HEK293 (cell line): ENCODE data around the gene PCCA.

ENCODE experiments used
- CTCF ChIP-seq: fragments of 450-650 bp; formaldehyde crosslinking; IDR thresholded peaks from 2 replicates; pipeline ENCODE4 v1.5.1; 2016; ENCODE audit warnings: missing biosample characterization, missing genetic modification characterization
- RBAK ChIP-seq: fragments of 450-650 bp; formaldehyde crosslinking; IDR thresholded peaks from 2 replicates; pipeline ENCODE4 v1.5.1; 2016; ENCODE audit warnings: missing biosample characterization, missing genetic modification characterization
- REST ChIP-seq: fragments of 450-650 bp; formaldehyde crosslinking; IDR thresholded peaks from 2 replicates; pipeline ENCODE4 v1.5.1; 2016; ENCODE audit warnings: missing biosample characterization, missing genetic modification characterization
- SP2 ChIP-seq: fragments of 450-650 bp; formaldehyde crosslinking; IDR thresholded peaks from 2 replicates; pipeline ENCODE4 v1.5.1; 2016; ENCODE audit warnings: missing biosample characterization, missing genetic modification characterization
- YY1 ChIP-seq: fragments of 450-650 bp; formaldehyde crosslinking; IDR thresholded peaks from 2 replicates; pipeline ENCODE4 v1.5.1; 2018; ENCODE audit warnings: missing biosample characterization, missing genetic modification characterization
- ZNF10 ChIP-seq: fragments of 450-650 bp; formaldehyde crosslinking; IDR thresholded peaks from 2 replicates; pipeline ENCODE4 v1.5.1; 2017; ENCODE audit warnings: missing biosample characterization, missing genetic modification characterization
- ZNF274 ChIP-seq, 2 experiments: fragments of 200-500 bp in 1 of 2; fragments of 450-650 bp in 1 of 2; sonication (Bioruptor generic) in 1 of 2; formaldehyde crosslinking in 1 of 2; IDR thresholded peaks; 2 replicates each; pipeline versions ENCODE4 v1.5.1 to v1.6.1; 2014 to 2016; ENCODE audit warnings: borderline replicate concordance in 1 of 2, inconsistent platforms in 1 of 2, low read length in 1 of 2, missing biosample characterization in 1 of 2, missing genetic modification characterization in 1 of 2
- ZNF280D ChIP-seq: fragments of 450-650 bp; formaldehyde crosslinking; IDR thresholded peaks from 2 replicates; pipeline ENCODE4 v1.5.1; 2016; ENCODE audit warnings: missing biosample characterization, missing genetic modification characterization
- ZNF449 ChIP-seq: fragments of 450-650 bp; formaldehyde crosslinking; IDR thresholded peaks from 2 replicates; pipeline ENCODE4 v1.5.1; 2017; ENCODE audit warnings: missing biosample characterization, mild to moderate bottlenecking, missing genetic modification characterization, moderate library complexity
- ZNF548 ChIP-seq: fragments of 450-650 bp; formaldehyde crosslinking; IDR thresholded peaks from 2 replicates; pipeline ENCODE4 v1.5.1; 2016; ENCODE audit warnings: missing biosample characterization, missing genetic modification characterization
- TF ChIP-seq, protein P1 (sequence below): fragments of 450-650 bp; formaldehyde crosslinking; IDR thresholded peaks from 2 replicates; pipeline ENCODE4 v1.5.1; 2016; ENCODE audit warnings: missing biosample characterization, missing genetic modification characterization, borderline replicate concordance
- TF ChIP-seq, protein P2 (sequence below): fragments of 450-650 bp; formaldehyde crosslinking; conservative IDR thresholded peaks from 2 replicates; pipeline ENCODE4 v1.5.1; 2016; ENCODE audit warnings: low read depth, missing biosample characterization, missing genetic modification characterization
- TF ChIP-seq, protein P3 (sequence below): fragments of 450-650 bp; formaldehyde crosslinking; IDR thresholded peaks from 2 replicates; pipeline ENCODE4 v1.5.1; 2016; ENCODE audit warnings: missing biosample characterization, missing genetic modification characterization, borderline replicate concordance

- TF ChIP-seq, protein P1, sequence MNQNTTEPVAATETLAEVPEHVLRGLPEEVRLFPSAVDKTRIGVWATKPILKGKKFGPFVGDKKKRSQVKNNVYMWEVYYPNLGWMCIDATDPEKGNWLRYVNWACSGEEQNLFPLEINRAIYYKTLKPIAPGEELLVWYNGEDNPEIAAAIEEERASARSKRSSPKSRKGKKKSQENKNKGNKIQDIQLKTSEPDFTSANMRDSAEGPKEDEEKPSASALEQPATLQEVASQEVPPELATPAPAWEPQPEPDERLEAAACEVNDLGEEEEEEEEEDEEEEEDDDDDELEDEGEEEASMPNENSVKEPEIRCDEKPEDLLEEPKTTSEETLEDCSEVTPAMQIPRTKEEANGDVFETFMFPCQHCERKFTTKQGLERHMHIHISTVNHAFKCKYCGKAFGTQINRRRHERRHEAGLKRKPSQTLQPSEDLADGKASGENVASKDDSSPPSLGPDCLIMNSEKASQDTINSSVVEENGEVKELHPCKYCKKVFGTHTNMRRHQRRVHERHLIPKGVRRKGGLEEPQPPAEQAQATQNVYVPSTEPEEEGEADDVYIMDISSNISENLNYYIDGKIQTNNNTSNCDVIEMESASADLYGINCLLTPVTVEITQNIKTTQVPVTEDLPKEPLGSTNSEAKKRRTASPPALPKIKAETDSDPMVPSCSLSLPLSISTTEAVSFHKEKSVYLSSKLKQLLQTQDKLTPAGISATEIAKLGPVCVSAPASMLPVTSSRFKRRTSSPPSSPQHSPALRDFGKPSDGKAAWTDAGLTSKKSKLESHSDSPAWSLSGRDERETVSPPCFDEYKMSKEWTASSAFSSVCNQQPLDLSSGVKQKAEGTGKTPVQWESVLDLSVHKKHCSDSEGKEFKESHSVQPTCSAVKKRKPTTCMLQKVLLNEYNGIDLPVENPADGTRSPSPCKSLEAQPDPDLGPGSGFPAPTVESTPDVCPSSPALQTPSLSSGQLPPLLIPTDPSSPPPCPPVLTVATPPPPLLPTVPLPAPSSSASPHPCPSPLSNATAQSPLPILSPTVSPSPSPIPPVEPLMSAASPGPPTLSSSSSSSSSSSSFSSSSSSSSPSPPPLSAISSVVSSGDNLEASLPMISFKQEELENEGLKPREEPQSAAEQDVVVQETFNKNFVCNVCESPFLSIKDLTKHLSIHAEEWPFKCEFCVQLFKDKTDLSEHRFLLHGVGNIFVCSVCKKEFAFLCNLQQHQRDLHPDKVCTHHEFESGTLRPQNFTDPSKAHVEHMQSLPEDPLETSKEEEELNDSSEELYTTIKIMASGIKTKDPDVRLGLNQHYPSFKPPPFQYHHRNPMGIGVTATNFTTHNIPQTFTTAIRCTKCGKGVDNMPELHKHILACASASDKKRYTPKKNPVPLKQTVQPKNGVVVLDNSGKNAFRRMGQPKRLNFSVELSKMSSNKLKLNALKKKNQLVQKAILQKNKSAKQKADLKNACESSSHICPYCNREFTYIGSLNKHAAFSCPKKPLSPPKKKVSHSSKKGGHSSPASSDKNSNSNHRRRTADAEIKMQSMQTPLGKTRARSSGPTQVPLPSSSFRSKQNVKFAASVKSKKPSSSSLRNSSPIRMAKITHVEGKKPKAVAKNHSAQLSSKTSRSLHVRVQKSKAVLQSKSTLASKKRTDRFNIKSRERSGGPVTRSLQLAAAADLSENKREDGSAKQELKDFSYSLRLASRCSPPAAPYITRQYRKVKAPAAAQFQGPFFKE = no peak
- TF ChIP-seq ZNF10 (no peak), CTCF (tag by site-specific recombination) (no peak), ZNF449 (tag by site-specific recombination) (no peak), ZNF548 (tag by site-specific recombination) (no peak), ZNF274 (IDR thresholded peaks at IDR 0.05; ENCODE audit: low read length) (no peak), ZNF274 (tag by site-specific recombination; IDR thresholded peaks at IDR 0.05; ENCODE audit: borderline replicate concordance) (no peak), RBAK (no peak), REST (no peak), YY1 (tag by site-specific recombination) (no peak), SP2 (tag by site-specific recombination) (no peak), ZNF280D (no peak)
- TF ChIP-seq, protein P2, sequence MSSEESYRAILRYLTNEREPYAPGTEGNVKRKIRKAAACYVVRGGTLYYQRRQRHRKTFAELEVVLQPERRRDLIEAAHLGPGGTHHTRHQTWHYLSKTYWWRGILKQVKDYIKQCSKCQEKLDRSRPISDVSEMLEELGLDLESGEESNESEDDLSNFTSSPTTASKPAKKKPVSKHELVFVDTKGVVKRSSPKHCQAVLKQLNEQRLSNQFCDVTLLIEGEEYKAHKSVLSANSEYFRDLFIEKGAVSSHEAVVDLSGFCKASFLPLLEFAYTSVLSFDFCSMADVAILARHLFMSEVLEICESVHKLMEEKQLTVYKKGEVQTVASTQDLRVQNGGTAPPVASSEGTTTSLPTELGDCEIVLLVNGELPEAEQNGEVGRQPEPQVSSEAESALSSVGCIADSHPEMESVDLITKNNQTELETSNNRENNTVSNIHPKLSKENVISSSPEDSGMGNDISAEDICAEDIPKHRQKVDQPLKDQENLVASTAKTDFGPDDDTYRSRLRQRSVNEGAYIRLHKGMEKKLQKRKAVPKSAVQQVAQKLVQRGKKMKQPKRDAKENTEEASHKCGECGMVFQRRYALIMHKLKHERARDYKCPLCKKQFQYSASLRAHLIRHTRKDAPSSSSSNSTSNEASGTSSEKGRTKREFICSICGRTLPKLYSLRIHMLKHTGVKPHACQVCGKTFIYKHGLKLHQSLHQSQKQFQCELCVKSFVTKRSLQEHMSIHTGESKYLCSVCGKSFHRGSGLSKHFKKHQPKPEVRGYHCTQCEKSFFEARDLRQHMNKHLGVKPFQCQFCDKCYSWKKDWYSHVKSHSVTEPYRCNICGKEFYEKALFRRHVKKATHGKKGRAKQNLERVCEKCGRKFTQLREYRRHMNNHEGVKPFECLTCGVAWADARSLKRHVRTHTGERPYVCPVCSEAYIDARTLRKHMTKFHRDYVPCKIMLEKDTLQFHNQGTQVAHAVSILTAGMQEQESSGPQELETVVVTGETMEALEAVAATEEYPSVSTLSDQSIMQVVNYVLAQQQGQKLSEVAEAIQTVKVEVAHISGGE (tag by site-specific recombination) = no peak
- TF ChIP-seq, protein P3, sequence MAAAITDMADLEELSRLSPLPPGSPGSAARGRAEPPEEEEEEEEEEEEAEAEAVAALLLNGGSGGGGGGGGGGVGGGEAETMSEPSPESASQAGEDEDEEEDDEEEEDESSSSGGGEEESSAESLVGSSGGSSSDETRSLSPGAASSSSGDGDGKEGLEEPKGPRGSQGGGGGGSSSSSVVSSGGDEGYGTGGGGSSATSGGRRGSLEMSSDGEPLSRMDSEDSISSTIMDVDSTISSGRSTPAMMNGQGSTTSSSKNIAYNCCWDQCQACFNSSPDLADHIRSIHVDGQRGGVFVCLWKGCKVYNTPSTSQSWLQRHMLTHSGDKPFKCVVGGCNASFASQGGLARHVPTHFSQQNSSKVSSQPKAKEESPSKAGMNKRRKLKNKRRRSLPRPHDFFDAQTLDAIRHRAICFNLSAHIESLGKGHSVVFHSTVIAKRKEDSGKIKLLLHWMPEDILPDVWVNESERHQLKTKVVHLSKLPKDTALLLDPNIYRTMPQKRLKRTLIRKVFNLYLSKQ (tag by site-specific recombination) = no peak
Measured at GRCh38 chr13:100451923-100452322, 363.0 kb downstream of the PCCA start.
